PC-9 (cell line): ENCODE results near the gene OSBPL6. TPM values are rescaled to one million over a fixed set of nuclear protein-coding genes. Genes with fewer than 3 reads are reported as not detected.
A peak's percentile ranks its signal among the peaks of the same experiment; 100 is the strongest.

ENCODE experiments used
- BruUV-seq: library from RNA; stranded (reverse); fragments of 400-500 nt; replicated peaks from 2 replicates; lab custom pipeline; 2021; lab: Mats Ljungman, UMichigan
- CTCF ChIA-PET: fragments of 300-600 bp; sonication (Branson Sonifier 250); formaldehyde crosslinking; loops from one replicate; lab custom pipeline; 2022; ENCODE audit warnings: antibody characterized with exemption; lab: Charles Lee
- POLR2A ChIA-PET: fragments of 300-600 bp; sonication (Branson Sonifier 250); formaldehyde crosslinking; loops from one replicate; lab custom pipeline; 2022; ENCODE audit warnings: antibody characterized with exemption; ENCODE audit not compliant: unreplicated experiment; lab: Charles Lee
- DNase-seq, 2 experiments: peaks; one replicate each; pipeline versions ENCODE4 v3.0.0 to v3.0.0-alpha.2; 2015 to 2022; ENCODE audit warnings: mixed read lengths in 1 of 2
- H2AFZ ChIP-seq: fragments of 200-600 bp; sonication (generic); 2 replicates; pipeline ENCODE4 v1.8.1; 2017; ENCODE audit warnings: antibody characterized with exemption
- H3F3A ChIP-seq: fragments of 200-600 bp; sonication (generic); 2 replicates; pipeline ENCODE4 v1.8.1; 2017; ENCODE audit warnings: antibody characterized with exemption, mild to moderate bottlenecking, low read depth; ENCODE audit not compliant: insufficient read depth
- H3K27ac ChIP-seq: fragments of 200-600 bp; sonication (generic); 2 replicates; pipeline ENCODE4 v1.6.1; 2016; ENCODE audit warnings: mixed run types
- H3K27me3 ChIP-seq: fragments of 200-600 bp; sonication (generic); 2 replicates; pipeline ENCODE4 v1.6.1; 2016; ENCODE audit warnings: low read depth, mixed run types; ENCODE audit not compliant: insufficient read depth
- H3K36me3 ChIP-seq: fragments of 200-600 bp; sonication (generic); 2 replicates; pipeline ENCODE4 v1.6.1; 2016; ENCODE audit warnings: low read depth, mixed run types
- H3K4me1 ChIP-seq: fragments of 200-600 bp; sonication (generic); replicated peaks from 2 replicates; pipeline ENCODE4 v1.6.1; 2016; ENCODE audit warnings: mixed run types; ENCODE audit not compliant: insufficient read depth
- H3K4me2 ChIP-seq: fragments of 200-600 bp; sonication (generic); 2 replicates; pipeline ENCODE4 v1.6.1; 2017; ENCODE audit warnings: mixed run types
- H3K4me3 ChIP-seq: fragments of 200-600 bp; sonication (generic); 2 replicates; pipeline ENCODE4 v1.6.1; 2016; ENCODE audit warnings: mixed run types
- H3K79me2 ChIP-seq: fragments of 200-600 bp; sonication (generic); 2 replicates; pipeline ENCODE4 v1.6.1; 2017; ENCODE audit warnings: low read depth, mixed run types
- H3K9me2 ChIP-seq: fragments of 200-600 bp; sonication (generic); 2 replicates; pipeline ENCODE4 v1.8.1; 2017; ENCODE audit warnings: mild to moderate bottlenecking; ENCODE audit not compliant: insufficient read depth
- H3K9me3 ChIP-seq: fragments of 200-600 bp; sonication (generic); 2 replicates; pipeline ENCODE4 v1.8.1; 2016; ENCODE audit warnings: low read depth; ENCODE audit not compliant: insufficient read depth
- H4K20me1 ChIP-seq: fragments of 200-600 bp; sonication (generic); 2 replicates; pipeline ENCODE4 v1.8.1; 2017; ENCODE audit not compliant: insufficient read depth
- EZH2 ChIP-seq: fragments of 200-600 bp; sonication (generic); IDR thresholded peaks from 2 replicates; pipeline ENCODE4 v1.8.0; 2017; ENCODE audit warnings: antibody characterized with exemption, low read depth
- intact Hi-C: fragments of 100-400 bp; cut with micrococcal nuclease; formaldehyde crosslinking; loops from one replicate; pipeline ENCODE4 v1.10.0; 2022; ENCODE audit not compliant: unreplicated experiment
- total RNA-seq: library from RNA; stranded (reverse); gene quantifications from 2 replicates; pipeline ENCODE4 v1.2.3, GENCODE V29; 2021
- TF ChIP-seq, protein P1 (sequence below): fragments of 200-600 bp; sonication (generic); conservative IDR thresholded peaks from 2 replicates; pipeline ENCODE4 v1.6.1; 2017; ENCODE audit warnings: mixed run types, antibody characterized with exemption, mild to moderate bottlenecking, moderate library complexity

Gene OSBPL6
- total RNA-seq, 1 experiment from 2014 or later = 2.6 TPM

DNA sequence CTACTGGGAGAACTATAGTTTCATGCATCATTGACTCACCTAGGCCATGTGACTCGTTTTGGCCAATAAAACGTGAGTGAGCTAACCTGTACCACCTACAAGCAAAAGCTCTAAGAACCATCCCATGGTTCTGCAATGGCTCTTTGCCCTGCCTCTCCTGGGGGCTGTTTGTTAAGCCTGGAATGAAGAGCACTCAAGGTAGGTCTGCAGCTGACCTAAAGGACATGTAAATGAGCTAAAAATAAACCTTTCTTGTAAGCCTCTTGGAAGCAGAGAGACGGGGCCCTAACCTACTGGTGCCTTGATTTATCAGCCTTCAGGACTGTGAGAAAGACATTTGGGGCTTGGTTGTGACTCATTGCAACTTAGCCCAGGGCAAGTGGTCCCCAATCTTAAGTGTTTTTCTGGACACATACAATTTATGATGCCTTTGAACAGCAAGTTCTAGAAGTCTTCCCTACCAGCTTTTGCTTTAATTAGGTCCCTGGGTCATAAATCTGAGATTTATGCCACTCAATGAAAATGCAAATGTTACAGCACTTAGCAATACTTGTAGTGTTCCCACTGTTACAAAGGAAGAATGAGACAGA, 107.4 kb downstream of the OSBPL6 start:
- Histone ChIP-seq H3K36me3 (no peaks in the 10 kb centered on the region), H3K4me2 (no peak overlapping the region), H3K79me2 (no peaks in the 10 kb centered on the region), H3F3A (no peaks in the 10 kb centered on the region), H3K9me2 (no peaks in the 10 kb centered on the region; the same call in 1 of the 2 replicates), H4K20me1 (no peaks in the 10 kb centered on the region), H3K27me3 (no peaks in the 10 kb centered on the region), H3K27ac (no peak overlapping the region), H3K4me1 (peaks cover 25% of the 10 kb centered on the region; the same call in 1 of the 2 replicates), H2AFZ (no peak overlapping the region), H3K4me3 (no peak overlapping the region), H3K9me3 (no peaks in the 10 kb centered on the region)
- TF ChIP-seq EZH2 = no peak
- TF ChIP-seq, protein P1, sequence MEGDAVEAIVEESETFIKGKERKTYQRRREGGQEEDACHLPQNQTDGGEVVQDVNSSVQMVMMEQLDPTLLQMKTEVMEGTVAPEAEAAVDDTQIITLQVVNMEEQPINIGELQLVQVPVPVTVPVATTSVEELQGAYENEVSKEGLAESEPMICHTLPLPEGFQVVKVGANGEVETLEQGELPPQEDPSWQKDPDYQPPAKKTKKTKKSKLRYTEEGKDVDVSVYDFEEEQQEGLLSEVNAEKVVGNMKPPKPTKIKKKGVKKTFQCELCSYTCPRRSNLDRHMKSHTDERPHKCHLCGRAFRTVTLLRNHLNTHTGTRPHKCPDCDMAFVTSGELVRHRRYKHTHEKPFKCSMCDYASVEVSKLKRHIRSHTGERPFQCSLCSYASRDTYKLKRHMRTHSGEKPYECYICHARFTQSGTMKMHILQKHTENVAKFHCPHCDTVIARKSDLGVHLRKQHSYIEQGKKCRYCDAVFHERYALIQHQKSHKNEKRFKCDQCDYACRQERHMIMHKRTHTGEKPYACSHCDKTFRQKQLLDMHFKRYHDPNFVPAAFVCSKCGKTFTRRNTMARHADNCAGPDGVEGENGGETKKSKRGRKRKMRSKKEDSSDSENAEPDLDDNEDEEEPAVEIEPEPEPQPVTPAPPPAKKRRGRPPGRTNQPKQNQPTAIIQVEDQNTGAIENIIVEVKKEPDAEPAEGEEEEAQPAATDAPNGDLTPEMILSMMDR = no peak
- CTCF ChIA-PET = no interaction called here
- intact Hi-C loops = loop anchor here (10.0 kb wide), 1 partner anchor 167 kb away; no protein-coding TSS in a partner anchor
- DNase-seq = no peak
- POLR2A ChIA-PET = no interaction called here
- no TSS peak for BruUV-seq

DNA sequence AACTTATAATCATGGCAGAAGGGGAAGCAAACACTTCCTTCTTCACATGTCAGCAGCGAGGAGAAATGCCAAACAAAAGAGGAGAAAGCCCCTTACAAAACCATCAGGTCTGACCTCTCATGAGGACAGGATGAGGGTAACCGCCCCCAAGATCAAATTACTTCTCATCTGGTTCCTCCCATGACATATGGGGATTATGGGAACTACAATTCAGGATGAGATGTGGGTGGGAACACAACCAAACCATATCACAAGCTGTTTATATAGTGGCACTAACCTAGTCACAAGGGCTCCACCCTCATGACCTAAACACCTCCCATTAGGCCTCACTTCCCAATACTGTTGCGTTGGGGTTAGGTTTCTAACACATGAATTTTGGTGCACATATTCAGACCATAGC, 110.0 kb downstream of the OSBPL6 start:
- peaks cover 2% of the 10 kb centered on the region; the same call in 1 of the 2 replicates for H3F3A ChIP-seq
- POLR2A ChIA-PET = no interaction called here
- TF ChIP-seq, protein P1 = no peak
- TF ChIP-seq EZH2 = no peak
- CTCF ChIA-PET = no interaction called here
- no peak overlapping the region for H3K4me3 ChIP-seq
- BruUV-seq = no TSS peak
- H4K20me1 ChIP-seq = no peaks in the 10 kb centered on the region
- intact Hi-C loops = loop anchor here (10.0 kb wide), 1 partner anchor 170 kb away; no protein-coding TSS in a partner anchor
- peaks cover 9% of the 10 kb centered on the region; the same call in 1 of the 2 replicates for H3K4me1 ChIP-seq
- no peak overlapping the region for H3K27ac ChIP-seq
- no peak overlapping the region for H2AFZ ChIP-seq
- DNase-seq = no peak
- no peaks in the 10 kb centered on the region for H3K79me2 ChIP-seq
- no peaks in the 10 kb centered on the region for H3K9me3 ChIP-seq
- no peaks in the 10 kb centered on the region for H3K36me3 ChIP-seq
- no peak overlapping the region for H3K4me2 ChIP-seq
- no peaks in the 10 kb centered on the region; the same call in 1 of the 2 replicates for H3K9me2 ChIP-seq
- H3K27me3 ChIP-seq = no peaks in the 10 kb centered on the region

- ChIA-PET POLR2A (no interaction called here), CTCF (interaction anchor here (0.8 kb wide), 1 partner anchor 33 kb away, joined by 7 read pairs; no protein-coding TSS in a partner anchor)
- H4K20me1 ChIP-seq = no peaks in the 10 kb centered on the region
- H3F3A ChIP-seq = peaks cover 6% of the 10 kb centered on the region; the same call in 1 of the 2 replicates
- no peak overlapping the region for H3K4me3 ChIP-seq
- H3K27me3 ChIP-seq = no peaks in the 10 kb centered on the region
- TF ChIP-seq, protein P1 = peak; percentile 67
- no peak for TF ChIP-seq EZH2
- peak in 1 of 2 experiments; percentile 38 for DNase-seq
- no peak overlapping the region for H3K4me2 ChIP-seq
- H3K4me1 ChIP-seq = peaks cover 11% of the 10 kb centered on the region; the same call in 1 of the 2 replicates
- H3K79me2 ChIP-seq = no peaks in the 10 kb centered on the region
- H3K36me3 ChIP-seq = no peaks in the 10 kb centered on the region
- H2AFZ ChIP-seq = no peak overlapping the region
- no peaks in the 10 kb centered on the region for H3K9me3 ChIP-seq
- no peak overlapping the region for H3K27ac ChIP-seq
- intact Hi-C loops = loop anchor here (2.0 to 10.0 kb wide), 2 partner anchors 108 to 172 kb away; no protein-coding TSS in a partner anchor
- no peaks in the 10 kb centered on the region; the same call in 1 of the 2 replicates for H3K9me2 ChIP-seq
- BruUV-seq = no TSS peak
Observed at GRCh38 chr2:178306352-178307073, 112.2 kb downstream of the OSBPL6 start.
